Small intestine (tissue), 7 donors: Measurements from ENCODE around the gene TBX20. TPM values are rescaled to one million over a fixed set of nuclear protein-coding genes. Genes with fewer than 3 reads are reported as not detected.
"Not testable (repeated sequence)": the region's sequence is repeated elsewhere in the genome, so short reads cannot be mapped to it uniquely, and the experiment has no call there.

Experiments
- DNase-seq, 2 donors: peaks; one replicate each; pipeline versions ENCODE4 v3.0.0 to v3.0.0-alpha.2; 2013
- FAIRE-seq: peaks from 2 replicates; lab custom pipeline; 2012; peaks lifted over from hg19 to GRCh38; lab: Jason Lieb, UNC
- H3K27ac ChIP-seq, 3 donors: one replicate each; pipeline ENCODE4 v1.5.1; 2013; ENCODE audit warnings: low read length in 2 of 3, mild to moderate bottlenecking in 2 of 3, control low read depth in 1 of 3, inconsistent platforms in 1 of 3, low read depth in 1 of 3, moderate library complexity in 1 of 3
- H3K27me3 ChIP-seq, 3 donors: one replicate each; pipeline ENCODE4 v1.6.1; 2013; ENCODE audit warnings: low read length in 3 of 3, inconsistent platforms in 1 of 3; ENCODE audit not compliant: control insufficient read depth in 3 of 3, insufficient read depth in 3 of 3
- H3K36me3 ChIP-seq, 3 donors: one replicate each; pipeline ENCODE4 v1.6.1; 2013; ENCODE audit warnings: low read length in 3 of 3, inconsistent platforms in 1 of 3, low read depth in 1 of 3, mild to moderate bottlenecking in 1 of 3, moderate library complexity in 1 of 3; ENCODE audit not compliant: control insufficient read depth in 3 of 3, insufficient read depth in 2 of 3
- H3K4me1 ChIP-seq, 3 donors: one replicate each; pipeline ENCODE4 v1.6.1; 2013; ENCODE audit warnings: low read length in 2 of 3, inconsistent platforms in 1 of 3, low read depth in 1 of 3, mild to moderate bottlenecking in 1 of 3, moderate library complexity in 1 of 3; ENCODE audit not compliant: control insufficient read depth in 3 of 3, insufficient read depth in 2 of 3
- H3K4me3 ChIP-seq, 3 donors: one replicate each; pipeline ENCODE4 v1.5.1; 2013; ENCODE audit warnings: low read length in 3 of 3, control low read depth in 1 of 3, inconsistent platforms in 1 of 3, low read depth in 1 of 3, mild to moderate bottlenecking in 1 of 3, moderate library complexity in 1 of 3
- H3K9me3 ChIP-seq, 2 donors: one replicate each; pipeline ENCODE4 v1.6.1; 2013; ENCODE audit warnings: low read depth in 1 of 2, low read length in 1 of 2; ENCODE audit not compliant: control insufficient read depth in 2 of 2, insufficient read depth in 1 of 2
- whole genome bisulfite sequencing, 3 donors: extraction: QIAGEN DNeasy Blood & Tissue Kit; methylation state at CpG; one replicate each; pipeline ENCODE4 v1.1.7; 2013; 5-methylcytosine and 5-hydroxymethylcytosine counted together
- polyA plus RNA-seq, 4 donors: library from polyadenylated mRNA; stranded (reverse) in 3 of 4; unstranded in 1 of 4; fragments of 200-250 nt in 3 of 4; fragments of 120-200 nt in 1 of 4; gene quantifications; one replicate each; pipeline versions ENCODE4 v1.2.1 to v1.2.3, GENCODE V29; 2013
- donor health status: healthy with polysubstance abuse.
- donor health status: control.
- donor health status: control.
- donor health status: Bipolar disorder and iron deficiency.
- donor health status: healthy.

The TBX20 gene
- polyA plus RNA-seq, 4 donors, result 0.03 TPM; not detected in 3

DNA sequence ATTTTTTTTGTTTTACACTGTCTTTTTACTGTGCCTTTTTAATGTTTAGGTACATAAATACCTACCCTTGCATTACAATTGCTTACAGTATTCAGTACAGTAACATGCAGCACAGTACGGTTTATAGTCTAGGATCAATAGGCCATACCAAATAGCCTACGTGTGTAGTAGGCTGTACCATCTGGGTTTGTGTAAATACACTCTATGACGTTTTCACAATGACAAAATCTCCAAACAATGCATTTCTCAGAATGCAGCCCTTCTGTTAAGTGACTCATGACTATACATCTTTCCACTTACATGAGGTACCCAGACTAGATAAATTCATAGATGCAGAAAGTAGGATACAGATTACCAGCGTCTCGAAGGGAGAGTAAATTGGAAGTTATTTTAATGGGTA is 26.5 kb downstream of the TBX20 start:
- DNase-seq, H3K9me3 ChIP-seq, FAIRE-seq, H3K36me3 ChIP-seq, H3K4me3 ChIP-seq, H3K4me1 ChIP-seq, H3K27me3 ChIP-seq, H3K27ac ChIP-seq: not testable (repeated sequence)
- WGBS, 3 donors, result 63 to 70% (median 67%) methylated on average over 5 of the region's 5 CpGs

- not testable (repeated sequence) for H3K4me3 ChIP-seq, H3K9me3 ChIP-seq, H3K27ac ChIP-seq, FAIRE-seq, H3K36me3 ChIP-seq, DNase-seq, H3K4me1 ChIP-seq, H3K27me3 ChIP-seq
- 61 to 71% (median 61%) methylated on average over 1 of the region's 1 CpG for WGBS, 3 donors
Observed at GRCh38 chr7:35222445-35222844, 31.5 kb downstream of the TBX20 start.

GRCh38 chr7:35220176-35220575 is 33.7 kb downstream of the TBX20 start:
- H3K27me3 ChIP-seq, FAIRE-seq, H3K9me3 ChIP-seq, H3K4me1 ChIP-seq, H3K27ac ChIP-seq, H3K36me3 ChIP-seq, H3K4me3 ChIP-seq, DNase-seq: not testable (repeated sequence)
- 57 to 66% (median 62%) methylated on average over 2 of the region's 2 CpGs for WGBS, 3 donors

GRCh38 chr7:35216033-35216432 is 37.9 kb downstream of the TBX20 start:
- not testable (repeated sequence) for H3K27ac ChIP-seq, H3K4me3 ChIP-seq, H3K9me3 ChIP-seq, DNase-seq, H3K4me1 ChIP-seq, FAIRE-seq, H3K27me3 ChIP-seq, H3K36me3 ChIP-seq
- WGBS, 3 donors, result 60 to 68% (median 61%) methylated on average over 3 of the region's 3 CpGs

GRCh38 chr7:35215063-35215462 is 38.8 kb downstream of the TBX20 start:
- 66 to 79% (median 75%) methylated on average over 2 of the region's 3 CpGs for WGBS, 3 donors
- not testable (repeated sequence) for FAIRE-seq, DNase-seq

DNA sequence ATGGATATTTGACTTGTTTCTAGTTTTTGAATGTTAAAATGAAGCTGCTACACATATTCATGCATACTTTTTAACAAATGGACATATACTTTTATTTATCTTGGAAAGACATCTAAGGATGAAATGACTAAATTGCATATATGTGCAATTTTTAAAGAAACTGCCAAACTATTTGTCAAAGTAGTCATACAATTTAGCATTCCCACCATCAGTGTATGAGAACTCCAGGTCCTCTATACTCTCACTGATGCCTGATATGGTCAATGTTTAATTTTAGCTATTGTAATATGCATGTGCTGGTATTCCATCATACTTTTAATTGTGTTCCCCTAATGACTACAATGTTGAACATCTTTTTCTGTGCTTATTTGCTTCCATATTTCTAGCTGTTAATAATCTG is 47.0 kb downstream of the TBX20 start:
- H3K27me3 ChIP-seq, H3K27ac ChIP-seq, FAIRE-seq: not testable (repeated sequence)

More at GRCh38 chr7:35215063-35215462, 38.8 kb downstream of the TBX20 start:
- H3K27ac ChIP-seq, H3K27me3 ChIP-seq, H3K4me1 ChIP-seq, H3K36me3 ChIP-seq, H3K9me3 ChIP-seq, H3K4me3 ChIP-seq: not testable (repeated sequence)

DNA sequence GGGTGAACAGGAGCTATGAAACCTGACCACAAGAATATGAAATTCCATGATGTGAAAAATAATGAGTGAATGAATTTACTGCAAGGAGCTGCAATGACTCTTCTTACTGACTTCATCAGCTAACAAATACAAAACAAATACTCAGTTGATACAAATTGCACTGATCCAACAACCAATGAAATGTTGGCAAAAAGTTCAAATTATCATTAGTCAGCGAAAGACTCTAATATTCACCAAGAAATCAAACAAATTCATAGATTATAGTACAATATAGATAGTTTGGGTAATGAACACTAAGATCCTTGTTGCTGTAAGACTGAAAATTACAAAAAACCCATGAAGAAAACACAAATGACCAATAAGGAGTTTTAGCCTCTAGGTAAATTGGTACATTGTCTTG is 49.0 kb downstream of the TBX20 start:
- 68 to 86% (median 69%) methylated on average over 1 of the region's 1 CpG for WGBS, 3 donors
- not testable (repeated sequence) for DNase-seq

More for the DNA sequence above, 47.0 kb downstream of the TBX20 start:
- DNase-seq, H3K36me3 ChIP-seq, H3K4me3 ChIP-seq, H3K4me1 ChIP-seq, H3K9me3 ChIP-seq: not testable (repeated sequence)

DNA sequence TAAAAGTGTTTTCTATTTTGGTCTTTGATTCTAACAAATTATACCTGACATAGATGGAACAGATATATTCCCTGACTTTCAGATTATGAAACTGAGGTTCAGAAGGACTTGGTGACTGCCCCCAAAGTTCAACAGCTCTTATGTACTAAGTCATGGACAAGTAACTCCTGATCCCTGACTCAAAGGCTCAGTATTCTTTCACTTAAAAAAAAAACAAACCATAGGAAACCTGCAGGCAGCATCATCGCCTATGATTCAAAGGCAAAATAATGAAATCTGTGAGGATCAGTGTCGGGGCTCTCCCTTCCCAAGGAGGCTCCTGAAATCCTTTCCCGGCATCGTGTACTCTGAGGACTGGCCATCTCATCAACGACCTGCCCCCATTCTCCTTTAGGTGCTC is 49.9 kb downstream of the TBX20 start:
- H3K27me3 ChIP-seq, H3K9me3 ChIP-seq, H3K27ac ChIP-seq, H3K4me1 ChIP-seq, H3K36me3 ChIP-seq, DNase-seq, FAIRE-seq, H3K4me3 ChIP-seq: not testable (repeated sequence)
- 71 to 84% (median 81%) methylated on average over 5 of the region's 5 CpGs for WGBS, 3 donors

More for the DNA sequence above, 49.0 kb downstream of the TBX20 start:
- not testable (repeated sequence) for H3K36me3 ChIP-seq, H3K27ac ChIP-seq, H3K4me1 ChIP-seq, H3K4me3 ChIP-seq, H3K9me3 ChIP-seq, FAIRE-seq, H3K27me3 ChIP-seq

- WGBS, 3 donors, result 80 to 87% (median 81%) methylated on average over 6 of the region's 6 CpGs
- H3K36me3 ChIP-seq, DNase-seq, FAIRE-seq, H3K9me3 ChIP-seq, H3K27ac ChIP-seq, H3K4me1 ChIP-seq, H3K4me3 ChIP-seq, H3K27me3 ChIP-seq: not testable (repeated sequence)
Observed at GRCh38 chr7:35202353-35202752, 51.5 kb downstream of the TBX20 start.
